Activated CD8-positive, alpha-beta memory T cell treated with anti-CD3 and anti-CD28 coated beads, Interleukin-2, amount 10 ng/mL, durations not matched to agents 7 days and 5 days (primary cell): Measurements from ENCODE around the gene GPC6. TPM values are rescaled to one million over a fixed set of nuclear protein-coding genes. Genes with fewer than 3 reads are reported as not detected.

Experiments used
- ATAC-seq: fragments of 150-1000 bp; cut with Tn5 transposase; one replicate; pipeline ENCODE4 v1.10.0; 2021; ENCODE audit warnings: moderate library complexity
- CTCF ChIA-PET: fragments of 350-600 bp; sonication (Branson Sonifier 250); formaldehyde crosslinking; loops from one replicate; lab custom pipeline; 2021; ENCODE audit warnings: antibody characterized with exemption; lab: Charles Lee
- DNase-seq: peaks from one replicate; pipeline ENCODE4 v3.0.0-alpha.2; 2020
- H3K27ac Mint-ChIP-seq: one replicate; pipeline ENCODE4 v1.8.0; 2021; ENCODE audit warnings: mild to moderate bottlenecking, mixed read lengths
- H3K27me3 Mint-ChIP-seq: one replicate; pipeline ENCODE4 v1.8.0; 2021; ENCODE audit warnings: mixed read lengths
- H3K36me3 Mint-ChIP-seq: one replicate; pipeline ENCODE4 v1.8.0; 2021; ENCODE audit warnings: mild to moderate bottlenecking, mixed read lengths
- H3K4me1 Mint-ChIP-seq: one replicate; pipeline ENCODE4 v1.8.0; 2021; ENCODE audit warnings: mixed read lengths
- H3K4me3 Mint-ChIP-seq: one replicate; pipeline ENCODE4 v1.8.0; 2021; ENCODE audit warnings: mild to moderate bottlenecking, moderate library complexity, mixed read lengths
- H3K9me3 Mint-ChIP-seq: one replicate; pipeline ENCODE4 v1.8.0; 2022; ENCODE audit warnings: low read depth, mixed read lengths
- total RNA-seq, 2 experiments: library from RNA; stranded (reverse); gene quantifications; one replicate each; pipeline ENCODE4 v1.2.3, GENCODE V29; 2021

The GPC6 gene
- total RNA-seq, 2 experiments from 2014 or later = not detected

DNA sequence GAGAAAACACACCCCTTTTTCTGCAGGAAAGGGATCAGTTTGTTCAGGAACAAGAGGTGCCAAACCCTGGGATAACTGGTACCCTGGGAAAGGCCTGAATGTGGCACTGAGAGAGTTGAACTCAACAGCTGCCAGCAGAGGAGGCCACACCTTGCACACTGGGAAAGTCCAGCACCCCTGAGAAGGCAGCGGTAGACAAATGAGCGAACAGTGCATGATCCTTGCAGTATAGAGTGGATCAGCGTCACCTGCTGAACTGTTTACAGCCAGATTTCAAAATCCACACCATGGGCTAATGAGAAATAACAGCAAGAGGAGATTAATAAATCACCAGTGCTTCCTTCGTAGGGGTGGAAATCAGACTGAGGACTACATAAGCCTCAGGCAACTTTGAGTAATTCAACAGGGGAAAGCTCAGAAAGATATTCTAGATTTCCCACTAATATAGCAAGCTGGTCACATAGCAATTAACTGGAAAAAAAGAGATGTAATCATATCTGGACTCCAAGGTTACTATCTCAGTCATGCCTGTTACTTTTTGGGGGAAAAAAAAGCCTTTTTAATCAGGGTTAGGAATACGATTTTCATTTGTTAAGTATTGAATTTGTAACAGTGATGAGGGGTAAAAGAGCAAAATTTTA is 1200.8 kb downstream of the GPC6 start:
- Mint-ChIP-seq H3K4me1 (peaks cover 12% of the 10 kb centered on the region), H3K27ac (no peak overlapping the region), H3K36me3 (peaks cover 2% of the 10 kb centered on the region), H3K27me3 (no peaks in the 10 kb centered on the region), H3K4me3 (no peak overlapping the region), H3K9me3 (no peaks in the 10 kb centered on the region)
- CTCF ChIA-PET = interaction anchor here (0.7 kb wide), 1 partner anchor 190 kb away, joined by 3 read pairs; no protein-coding TSS in a partner anchor
- DNase-seq (no peak), ATAC-seq (no peak)

DNA sequence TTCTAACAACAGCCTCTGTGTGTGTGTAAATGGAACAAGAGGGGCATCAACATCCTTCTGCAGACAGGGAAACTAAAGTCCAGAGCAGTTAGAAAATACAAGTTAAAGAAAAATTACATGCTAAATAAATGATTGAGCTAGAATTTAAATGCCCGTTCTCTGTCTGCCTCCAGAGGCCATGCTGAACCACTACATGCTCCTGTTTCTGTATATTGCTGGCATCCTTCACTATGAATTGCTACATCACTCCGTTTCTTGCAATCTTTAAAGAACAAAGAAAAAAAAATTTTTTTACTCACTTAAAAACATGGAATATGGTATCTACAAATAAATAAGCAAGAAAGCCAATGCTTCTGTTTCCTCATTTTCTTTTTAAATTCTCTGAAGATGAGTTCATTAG is 1205.0 kb downstream of the GPC6 start:
- Mint-ChIP-seq H3K27ac (no peak overlapping the region), H3K36me3 (peaks cover 2% of the 10 kb centered on the region), H3K4me1 (peaks cover 16% of the 10 kb centered on the region), H3K4me3 (no peak overlapping the region), H3K27me3 (no peaks in the 10 kb centered on the region), H3K9me3 (no peaks in the 10 kb centered on the region)
- CTCF ChIA-PET = interaction anchor here (8.3 kb wide), 1 partner anchor 187 kb away, joined by 128 read pairs; no protein-coding TSS in a partner anchor
- DNase-seq (no peak), ATAC-seq (no peak)

DNA sequence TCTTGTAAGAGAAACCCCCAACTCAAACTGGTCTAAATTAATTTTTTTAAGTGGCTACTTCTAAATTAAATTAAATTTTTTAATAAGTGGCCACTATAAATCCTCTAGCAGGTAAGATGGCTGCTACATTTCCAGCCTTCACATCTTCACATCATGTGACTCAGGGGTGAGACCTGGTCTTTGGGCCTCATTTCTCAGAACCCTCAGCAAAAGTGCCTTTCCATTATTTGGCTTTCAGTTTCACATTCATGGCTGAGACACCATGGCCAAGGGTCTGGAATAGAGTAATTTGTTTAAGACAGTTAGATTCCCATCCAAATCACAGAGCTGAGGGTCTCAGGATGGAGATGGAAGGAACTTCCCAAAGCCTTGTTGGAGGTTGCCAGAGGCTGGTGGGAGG is 1205.4 kb downstream of the GPC6 start:
- no peak overlapping the region for H3K27ac Mint-ChIP-seq
- CTCF ChIA-PET = interaction anchor here (8.3 kb wide), 1 partner anchor 187 kb away, joined by 128 read pairs; no protein-coding TSS in a partner anchor
- H3K27me3 Mint-ChIP-seq = no peaks in the 10 kb centered on the region
- peak; percentile 61 for ATAC-seq
- no peak overlapping the region for H3K4me3 Mint-ChIP-seq
- H3K36me3 Mint-ChIP-seq = peaks cover 2% of the 10 kb centered on the region
- peaks cover 16% of the 10 kb centered on the region for H3K4me1 Mint-ChIP-seq
- no peak for DNase-seq
- H3K9me3 Mint-ChIP-seq = no peaks in the 10 kb centered on the region

DNA sequence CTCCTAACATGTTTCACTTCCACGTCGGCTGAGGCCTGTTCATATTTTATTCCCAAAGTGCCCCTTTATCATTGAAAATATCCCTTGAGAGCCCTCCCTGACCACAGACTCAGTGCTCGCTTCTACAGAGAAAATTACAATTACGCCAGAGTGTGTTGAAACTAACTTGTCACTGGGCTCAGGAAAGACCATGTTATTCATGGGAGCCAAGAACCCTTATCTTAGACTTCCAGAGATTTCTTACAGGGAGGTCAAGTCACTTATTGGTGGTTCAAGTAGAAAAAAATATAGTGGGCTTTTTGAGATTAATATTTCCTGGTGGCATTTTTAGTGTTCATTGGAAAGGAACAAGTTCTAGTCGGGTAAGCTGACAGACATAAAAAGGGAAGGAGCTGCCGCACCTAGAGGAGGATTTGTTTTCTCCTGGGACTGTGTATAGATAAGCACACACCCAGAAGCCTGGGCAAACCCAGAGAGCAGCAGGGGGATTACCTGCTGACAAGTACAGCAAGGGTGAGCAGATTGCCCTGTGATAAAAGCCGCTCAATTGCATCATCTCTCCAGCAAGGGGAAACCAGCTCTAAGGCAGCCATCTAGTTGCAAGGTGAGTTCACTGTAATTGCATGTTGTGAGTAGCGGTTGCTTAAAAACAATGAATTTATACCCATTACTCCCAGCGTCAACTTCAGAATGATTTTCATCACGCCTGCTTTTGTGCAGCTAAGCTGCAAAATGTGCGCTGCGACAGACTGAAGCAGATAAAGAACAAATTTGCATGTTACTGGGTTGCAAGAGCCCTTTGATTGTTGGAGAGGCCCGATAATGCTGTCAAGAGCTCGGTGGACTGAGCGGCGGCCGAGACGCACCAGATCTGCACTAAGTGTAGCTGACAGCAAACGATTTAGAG is 1206.7 kb downstream of the GPC6 start:
- Mint-ChIP-seq H3K4me3 (no peak overlapping the region), H3K4me1 (peaks cover 16% of the 10 kb centered on the region), H3K27ac (no peak overlapping the region), H3K27me3 (no peaks in the 10 kb centered on the region), H3K36me3 (peaks cover 2% of the 10 kb centered on the region), H3K9me3 (no peaks in the 10 kb centered on the region)
- DNase-seq (no peak), ATAC-seq (no peak)
- CTCF ChIA-PET = interaction anchor here (8.3 kb wide), 1 partner anchor 185 kb away, joined by 128 read pairs; no protein-coding TSS in a partner anchor

DNA sequence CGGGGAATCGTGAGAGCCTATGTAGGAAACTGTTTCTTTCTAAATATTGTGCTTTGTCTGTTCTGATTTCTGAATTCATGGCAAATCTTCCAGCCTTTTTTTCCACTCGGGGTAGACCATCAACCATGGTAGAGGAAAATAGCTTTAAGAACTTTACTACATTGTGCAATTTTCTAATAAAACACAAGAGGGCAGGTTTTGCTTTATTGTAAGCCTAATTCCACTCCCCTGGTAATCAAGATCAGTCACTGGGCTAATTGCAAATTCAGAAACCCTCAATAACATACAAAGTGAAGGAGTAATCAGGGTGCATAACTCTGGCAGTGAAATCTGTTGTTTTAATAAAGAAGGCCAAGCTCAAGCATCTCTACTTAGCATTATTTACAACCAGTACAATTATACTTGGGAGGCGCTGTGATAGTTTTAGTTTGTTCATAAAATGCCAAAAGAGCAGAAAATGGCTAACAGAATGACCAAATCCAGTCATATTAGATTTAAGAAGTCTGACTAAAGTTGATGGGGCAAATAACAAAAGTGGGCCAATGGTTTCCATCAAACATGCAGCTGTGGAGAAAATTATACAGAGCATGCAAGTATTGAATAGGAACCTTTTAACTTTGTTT is 1209.1 kb downstream of the GPC6 start:
- no peaks in the 10 kb centered on the region for H3K9me3 Mint-ChIP-seq
- no peak overlapping the region for H3K27ac Mint-ChIP-seq
- ATAC-seq = peak; percentile 58
- H3K4me3 Mint-ChIP-seq = no peak overlapping the region
- CTCF ChIA-PET = interaction anchor here (0.8 to 8.3 kb wide), 16 partner anchors 10 to 969 kb away, joined by 3 to 128 read pairs (median 3); partner anchors contain the start of gene TGDS
- no peak for DNase-seq
- peaks cover 16% of the 10 kb centered on the region for H3K4me1 Mint-ChIP-seq
- H3K27me3 Mint-ChIP-seq = peaks cover 3% of the 10 kb centered on the region
- H3K36me3 Mint-ChIP-seq = peaks cover 2% of the 10 kb centered on the region

DNA sequence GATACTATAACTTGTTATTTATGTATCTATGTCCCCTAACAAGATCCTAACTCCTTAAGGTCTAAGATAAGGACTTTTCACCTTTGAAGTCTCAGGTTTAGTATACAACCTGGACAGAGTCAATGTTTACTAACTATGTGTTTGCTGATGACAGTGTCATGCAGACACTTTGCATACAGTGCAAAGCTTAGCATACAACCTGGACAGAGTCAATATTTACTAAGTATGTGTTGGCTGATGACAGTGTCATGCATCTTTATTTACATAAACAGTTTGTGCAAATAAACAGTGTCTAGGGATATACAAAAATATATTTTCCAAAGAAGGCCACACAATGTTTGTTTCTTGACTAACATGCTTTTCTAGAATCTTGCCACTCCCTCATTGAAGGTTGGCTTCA is 1218.2 kb downstream of the GPC6 start:
- CTCF ChIA-PET = no interaction called here
- H3K4me3 Mint-ChIP-seq = no peak overlapping the region
- ATAC-seq = no peak

DNA sequence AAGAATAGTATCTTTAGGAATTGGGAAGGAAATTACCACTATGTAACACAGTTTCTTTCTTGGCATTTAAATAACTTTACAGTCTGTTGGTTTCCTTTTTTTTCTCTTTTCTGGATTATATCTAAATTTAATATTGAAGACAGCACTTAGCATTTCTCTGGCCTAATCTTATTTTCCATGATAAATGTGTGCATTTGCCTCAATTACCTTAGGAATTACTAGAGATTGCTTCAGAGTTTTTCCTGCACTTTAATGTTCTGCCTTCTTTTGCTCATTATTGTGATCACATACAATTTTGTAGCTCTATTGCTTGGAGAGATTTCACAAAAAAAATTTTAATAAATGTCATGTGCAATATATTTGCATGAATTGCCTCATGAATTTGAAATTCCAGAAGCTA is 1227.7 kb downstream of the GPC6 start:
- Mint-ChIP-seq H3K27ac (no peak overlapping the region), H3K36me3 (no peaks in the 10 kb centered on the region), H3K4me1 (no peaks in the 10 kb centered on the region), H3K9me3 (no peaks in the 10 kb centered on the region), H3K4me3 (no peak overlapping the region), H3K27me3 (no peaks in the 10 kb centered on the region)
- ATAC-seq (no peak), DNase-seq (no peak)
- CTCF ChIA-PET = no interaction called here

More for the DNA sequence above, 1218.2 kb downstream of the GPC6 start:
- no peaks in the 10 kb centered on the region for H3K4me1 Mint-ChIP-seq
- no peak for DNase-seq
- H3K27ac Mint-ChIP-seq = no peak overlapping the region
- H3K27me3 Mint-ChIP-seq = no peaks in the 10 kb centered on the region
- H3K9me3 Mint-ChIP-seq = no peaks in the 10 kb centered on the region
- no peaks in the 10 kb centered on the region for H3K36me3 Mint-ChIP-seq

DNA sequence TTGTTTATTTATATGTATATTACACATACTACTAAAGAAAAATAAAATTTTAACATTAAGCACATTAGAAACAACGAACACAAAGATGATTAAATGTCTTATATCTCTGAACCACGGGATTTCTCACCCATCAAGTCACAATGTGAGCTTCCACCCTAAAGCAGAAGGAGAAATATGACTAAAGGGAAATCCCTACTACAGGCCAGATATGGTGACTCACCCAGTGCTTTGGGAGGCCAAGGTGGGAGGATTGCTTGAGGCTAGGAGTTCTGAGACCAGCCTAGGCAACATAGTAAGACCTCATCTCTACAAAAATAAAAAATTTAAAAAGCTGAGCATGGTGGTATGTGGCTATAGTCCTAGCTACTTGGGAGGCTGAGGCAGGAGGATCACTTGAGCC is 1228.3 kb downstream of the GPC6 start:
- H3K36me3 Mint-ChIP-seq = no peaks in the 10 kb centered on the region
- no peak for DNase-seq
- no peaks in the 10 kb centered on the region for H3K4me1 Mint-ChIP-seq
- ATAC-seq = no peak
- no peaks in the 10 kb centered on the region for H3K27me3 Mint-ChIP-seq
- CTCF ChIA-PET = no interaction called here
- H3K4me3 Mint-ChIP-seq = no peak overlapping the region
- H3K27ac Mint-ChIP-seq = no peak overlapping the region
- no peaks in the 10 kb centered on the region for H3K9me3 Mint-ChIP-seq

DNA sequence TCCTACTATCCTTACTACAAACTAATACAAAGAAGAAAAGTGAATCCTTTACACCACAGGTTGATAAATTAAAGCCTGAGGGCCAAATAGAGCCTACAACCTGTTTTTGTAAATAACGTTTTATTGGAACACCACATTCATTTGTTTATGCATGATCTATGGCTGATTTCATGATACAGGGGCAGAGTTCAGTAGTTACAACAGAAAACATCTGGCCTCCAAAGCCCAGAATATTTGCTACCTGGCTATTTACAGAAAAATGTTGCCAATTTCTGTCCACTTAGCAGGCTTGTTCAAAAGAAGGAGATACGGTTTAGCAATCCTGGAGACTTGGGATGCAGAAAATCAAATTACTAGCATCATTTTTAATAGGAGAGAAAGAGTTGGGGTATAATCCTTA is 1228.8 kb downstream of the GPC6 start:
- Mint-ChIP-seq H3K4me1 (no peaks in the 10 kb centered on the region), H3K36me3 (no peaks in the 10 kb centered on the region), H3K9me3 (no peaks in the 10 kb centered on the region), H3K27me3 (no peaks in the 10 kb centered on the region), H3K4me3 (no peak overlapping the region), H3K27ac (no peak overlapping the region)
- CTCF ChIA-PET = no interaction called here
- DNase-seq (no peak), ATAC-seq (no peak)
